HG02610 (cell line): ENCODE results near the gene LYPD3.

Experiments
- ATAC-seq: cut with Tn5 transposase; IDR thresholded peaks from one replicate; pipeline ENCODE4 v1.9.1; 2021; ENCODE audit warnings: mild to moderate bottlenecking, moderate library complexity; ENCODE audit not compliant: unreplicated experiment

Gene LYPD3

GRCh38 chr19:43486412-43486811, 21.0 kb upstream of the LYPD3 start:
- ATAC-seq, result no peak

- ATAC-seq, result no peak
Observed at GRCh38 chr19:43485951-43486350, 20.5 kb upstream of the LYPD3 start.

DNA sequence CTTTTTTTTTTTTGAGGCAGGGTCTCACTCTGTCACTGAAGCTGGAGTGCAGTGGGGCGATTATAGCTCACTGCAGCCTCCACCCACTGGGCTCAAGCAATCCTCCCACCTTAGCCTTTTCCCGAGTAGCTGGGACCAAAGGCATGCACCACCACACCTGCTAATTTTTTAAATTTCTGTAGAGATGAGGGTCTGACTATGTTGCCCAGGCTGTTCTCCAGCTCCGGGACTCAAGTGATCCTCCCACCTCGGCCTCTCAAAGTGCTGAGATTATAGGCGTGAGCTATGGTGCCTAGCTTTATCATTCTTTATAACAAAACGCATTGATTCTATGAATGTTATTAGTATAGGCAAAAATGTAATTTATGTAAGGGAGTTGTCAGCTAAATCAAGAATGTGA, 17.9 kb upstream of the LYPD3 start:
- no peak for ATAC-seq

DNA sequence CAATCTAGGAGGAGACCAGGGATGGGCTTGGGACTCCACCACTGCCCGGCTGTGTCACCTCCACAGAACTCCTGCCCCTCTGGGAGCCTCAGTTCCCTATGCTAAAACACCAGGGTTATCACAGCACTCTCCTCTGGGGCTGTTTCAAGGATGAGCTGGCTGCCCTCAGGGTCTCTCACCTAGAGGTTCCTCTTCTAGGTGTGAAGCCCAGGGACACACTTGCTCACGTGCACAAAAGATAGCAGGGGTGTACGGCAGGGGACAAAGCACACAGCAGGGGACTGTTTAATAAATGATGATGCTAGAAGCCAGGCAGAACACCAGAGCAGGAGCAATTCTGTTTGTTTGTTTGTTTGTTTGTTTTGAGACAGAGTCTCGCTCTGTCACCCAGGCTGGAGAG, 16.8 kb upstream of the LYPD3 start:
- no peak for ATAC-seq

DNA sequence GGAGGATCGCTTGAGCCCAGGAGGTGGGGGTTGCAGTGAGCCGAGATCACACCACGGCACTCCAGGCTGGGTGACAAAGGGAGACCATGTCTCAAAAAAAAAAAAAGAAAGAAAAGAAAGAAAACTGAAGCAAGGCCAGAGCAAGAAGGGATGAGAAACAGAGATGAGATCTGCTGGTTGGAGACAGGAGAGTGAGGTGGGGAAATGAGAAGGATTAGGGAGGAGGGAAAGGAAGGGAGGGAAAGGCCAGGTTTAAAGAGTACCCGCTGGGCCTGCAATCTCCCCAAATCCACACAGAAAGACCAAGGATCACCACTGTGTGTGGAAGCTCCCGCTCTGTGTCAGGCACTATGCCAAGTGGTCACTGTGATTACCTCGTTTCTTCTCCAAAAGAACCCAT, 16.3 kb upstream of the LYPD3 start:
- ATAC-seq, result no peak

DNA sequence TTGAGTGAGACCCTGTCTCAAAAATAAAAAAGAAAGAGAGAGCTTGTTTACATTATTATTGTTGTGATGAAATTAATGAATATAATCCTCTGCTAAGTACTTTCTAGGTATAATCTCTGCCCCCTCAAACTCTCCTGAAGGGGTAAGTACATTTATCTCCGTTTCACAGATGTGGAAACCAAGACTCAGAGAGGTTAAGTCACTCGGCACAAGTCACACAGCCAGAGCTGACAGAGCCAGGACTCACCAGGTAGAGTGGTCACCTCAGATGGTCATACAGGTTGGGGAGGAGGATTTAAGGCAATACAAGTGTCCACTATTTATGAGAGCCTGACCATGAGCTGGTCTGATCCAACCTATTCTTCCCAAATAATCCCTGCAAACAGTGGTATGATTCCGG, 15.2 kb upstream of the LYPD3 start:
- ATAC-seq, result no peak

DNA sequence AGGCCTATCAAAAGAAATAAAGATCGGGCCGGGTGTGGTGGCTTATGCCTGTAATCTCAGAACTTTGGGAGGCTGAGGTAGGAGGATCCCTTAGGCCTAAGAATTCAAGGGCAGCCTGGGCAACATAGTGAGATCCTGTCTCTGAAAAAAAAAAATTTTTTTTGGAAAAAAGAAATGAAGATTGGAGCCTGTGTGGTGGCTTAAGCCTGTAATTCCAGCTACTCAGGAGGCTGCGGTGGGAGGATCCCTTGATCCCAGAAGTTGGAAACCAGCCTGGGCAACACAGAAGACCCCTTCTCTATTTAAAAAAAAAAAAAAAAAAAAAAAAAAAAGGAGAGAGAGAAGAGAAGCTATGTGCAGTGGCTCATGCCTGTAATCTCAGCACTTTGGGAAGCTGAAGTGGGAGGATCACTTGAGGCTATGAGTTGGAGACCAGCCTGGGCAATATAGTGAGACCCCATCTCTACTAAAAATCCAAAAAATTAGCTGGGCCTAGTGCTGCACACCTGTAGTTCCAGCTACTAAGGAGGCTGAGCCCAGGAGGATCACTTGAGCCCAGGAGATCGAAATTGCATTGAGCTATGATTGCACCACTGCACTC, 14.7 kb upstream of the LYPD3 start:
- ATAC-seq, result no peak

DNA sequence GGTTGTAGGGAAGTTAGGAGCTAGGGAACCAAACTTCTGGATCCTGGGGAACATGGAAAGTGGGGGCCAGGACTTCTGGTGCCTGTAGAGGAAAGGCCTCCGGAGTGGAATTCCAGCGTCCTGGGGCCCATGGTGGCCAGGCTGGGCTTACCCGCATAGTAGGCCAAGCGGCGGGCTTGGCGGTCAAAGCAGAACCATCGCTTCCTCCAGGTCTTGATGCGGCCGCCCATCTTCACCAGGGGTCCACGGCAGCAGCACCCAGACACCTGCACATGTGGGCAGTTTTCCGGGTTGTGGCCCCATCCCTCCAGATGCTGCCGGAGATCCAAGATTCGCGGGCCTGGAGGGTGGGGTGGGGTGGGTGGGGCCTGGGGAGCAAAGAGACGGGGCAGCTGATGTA, 13.8 kb upstream of the LYPD3 start:
- ATAC-seq, result no peak

DNA sequence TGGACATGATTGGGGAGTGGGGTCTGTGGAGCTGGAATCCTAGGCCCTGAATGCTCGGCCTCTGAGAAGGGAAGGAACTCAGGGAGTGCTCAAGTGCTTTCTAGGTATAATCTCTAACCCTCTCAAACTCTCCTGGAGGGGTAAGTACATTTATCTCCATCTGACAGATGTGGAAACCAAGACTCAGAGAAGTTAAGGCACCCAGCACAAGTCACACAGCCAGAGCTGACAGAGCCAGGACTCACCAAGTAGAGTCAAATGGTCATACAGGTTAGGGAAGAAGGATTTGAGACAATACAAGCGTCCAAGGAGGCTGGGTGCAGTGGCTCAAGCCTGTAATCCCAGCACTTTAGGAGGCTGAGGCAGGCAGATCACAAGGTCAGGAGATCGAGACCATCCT, 12.9 kb upstream of the LYPD3 start:
- no peak for ATAC-seq

DNA sequence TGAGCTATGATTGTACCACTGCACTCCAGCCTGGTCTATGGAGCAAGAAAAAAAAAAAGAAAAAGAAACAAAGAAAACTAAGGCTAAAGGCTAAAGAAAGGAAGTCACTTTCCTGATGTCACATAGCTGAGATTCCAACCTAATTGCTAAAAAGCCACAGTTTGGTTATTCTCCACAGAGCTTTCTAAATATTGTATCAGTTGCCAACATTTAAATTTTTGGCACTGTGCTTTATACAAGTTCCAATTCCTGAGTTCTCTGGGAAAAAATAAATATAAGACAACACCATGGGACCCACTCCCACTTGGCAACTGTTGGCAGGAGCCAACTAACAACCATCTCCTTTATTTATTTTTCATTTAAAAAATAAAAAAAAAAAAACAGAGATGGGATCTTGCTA, 11.2 kb upstream of the LYPD3 start:
- ATAC-seq, result no peak

GRCh38 chr19:43474986-43475705, 9.7 kb upstream of the LYPD3 start:
- ATAC-seq, result peak; percentile 80

DNA sequence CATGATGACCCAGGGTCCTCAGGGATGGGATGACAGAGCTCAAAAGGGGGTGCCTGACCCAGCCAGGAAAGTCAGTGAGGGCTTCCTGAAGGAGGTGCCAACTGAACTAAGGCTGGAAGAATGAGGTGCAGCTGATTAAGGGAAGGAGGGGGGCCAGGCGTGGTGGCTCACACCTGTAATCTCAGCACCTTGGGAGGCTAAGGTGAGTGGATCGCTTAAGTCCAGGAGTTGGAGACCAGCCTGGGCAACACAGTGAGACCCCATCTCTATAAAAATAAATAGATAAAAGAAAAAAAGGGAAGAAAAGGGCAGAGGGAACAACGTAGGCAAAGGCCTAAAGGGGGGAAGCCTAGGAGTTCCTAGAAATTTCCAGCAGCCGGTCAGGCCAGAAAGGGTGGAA, 9.1 kb upstream of the LYPD3 start:
- ATAC-seq, result no peak

GRCh38 chr19:43471091-43471490, 5.7 kb upstream of the LYPD3 start:
- no peak for ATAC-seq

GRCh38 chr19:43470288-43470687, 4.9 kb upstream of the LYPD3 start:
- no peak for ATAC-seq

GRCh38 chr19:43469160-43469480, 3.7 kb upstream of the LYPD3 start:
- ATAC-seq, result no peak

GRCh38 chr19:43468354-43469159, 3.1 kb upstream of the LYPD3 start:
- no peak for ATAC-seq

- no peak for ATAC-seq
Observed at GRCh38 chr19:43467730-43468129, 2.3 kb upstream of the LYPD3 start.

DNA sequence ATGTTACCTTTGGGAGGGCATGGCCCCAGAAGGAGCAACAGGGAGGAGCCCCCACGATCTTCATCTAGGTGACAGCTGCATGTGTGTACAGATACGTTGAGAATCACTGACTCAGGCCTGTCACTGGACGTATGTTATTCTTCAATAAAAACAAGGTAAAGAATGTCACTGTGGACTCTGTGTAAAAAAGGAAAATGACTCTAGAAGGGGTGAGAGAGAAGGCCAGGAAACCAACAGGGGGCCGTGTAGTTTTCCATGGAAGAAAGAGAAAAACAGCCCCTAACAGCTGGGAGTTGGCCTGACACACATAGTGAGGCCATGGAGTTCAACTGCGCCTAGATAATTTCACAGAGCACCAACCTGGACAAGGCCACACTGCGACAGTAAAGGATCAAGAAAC, 1.9 kb upstream of the LYPD3 start:
- ATAC-seq, result no peak

DNA sequence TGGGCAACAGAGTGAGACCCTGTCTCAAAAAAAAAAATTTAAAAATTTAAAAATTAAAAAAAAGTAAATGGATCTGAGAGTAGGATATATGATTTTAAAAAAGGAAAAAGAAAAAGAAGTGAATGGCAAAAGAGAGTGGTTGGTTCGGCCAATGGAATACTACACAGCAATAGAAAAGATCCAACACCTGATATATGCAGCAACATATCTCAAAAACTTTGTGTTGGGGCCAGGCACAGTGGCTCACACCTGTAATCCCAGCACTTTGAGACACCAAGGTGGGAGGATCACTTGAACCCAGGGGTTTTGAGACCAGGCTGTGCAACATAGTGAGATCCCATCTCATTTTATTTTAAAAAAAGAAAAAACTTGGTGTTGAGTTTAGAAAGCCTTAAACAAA, 1.4 kb upstream of the LYPD3 start:
- ATAC-seq, result no peak

DNA sequence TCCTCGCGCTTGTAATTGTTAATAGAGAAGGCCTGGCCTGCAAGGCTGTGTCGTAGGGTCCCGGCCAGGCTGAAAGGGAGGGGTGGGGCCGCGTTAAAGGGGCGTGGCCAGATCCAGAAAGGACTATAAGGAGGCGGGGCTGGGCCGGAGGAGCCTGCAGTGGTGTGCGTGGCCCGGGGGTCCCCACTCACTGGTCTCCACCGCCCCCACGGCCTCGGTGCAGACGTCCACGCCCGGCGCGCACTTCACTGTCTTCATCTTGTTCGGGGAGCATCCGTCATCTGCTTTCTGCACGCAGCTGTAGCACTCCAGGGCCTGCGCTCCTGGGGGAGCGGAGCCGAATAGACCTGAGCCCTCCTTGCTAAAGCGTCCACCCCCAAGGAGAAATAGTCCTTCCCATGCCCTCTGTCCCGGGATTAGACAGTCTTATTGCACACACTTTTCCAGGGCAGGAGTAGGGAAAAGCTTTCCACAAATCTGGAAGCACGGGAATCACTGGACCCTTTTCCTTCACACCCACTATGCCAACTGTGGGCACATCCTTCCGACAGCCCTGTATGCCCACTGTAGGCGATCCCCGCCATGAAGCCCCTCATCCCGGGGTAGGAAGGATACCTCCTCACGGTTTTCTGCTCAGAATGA, 1.2 kb downstream of the LYPD3 start:
- ATAC-seq, result peak; percentile 31

DNA sequence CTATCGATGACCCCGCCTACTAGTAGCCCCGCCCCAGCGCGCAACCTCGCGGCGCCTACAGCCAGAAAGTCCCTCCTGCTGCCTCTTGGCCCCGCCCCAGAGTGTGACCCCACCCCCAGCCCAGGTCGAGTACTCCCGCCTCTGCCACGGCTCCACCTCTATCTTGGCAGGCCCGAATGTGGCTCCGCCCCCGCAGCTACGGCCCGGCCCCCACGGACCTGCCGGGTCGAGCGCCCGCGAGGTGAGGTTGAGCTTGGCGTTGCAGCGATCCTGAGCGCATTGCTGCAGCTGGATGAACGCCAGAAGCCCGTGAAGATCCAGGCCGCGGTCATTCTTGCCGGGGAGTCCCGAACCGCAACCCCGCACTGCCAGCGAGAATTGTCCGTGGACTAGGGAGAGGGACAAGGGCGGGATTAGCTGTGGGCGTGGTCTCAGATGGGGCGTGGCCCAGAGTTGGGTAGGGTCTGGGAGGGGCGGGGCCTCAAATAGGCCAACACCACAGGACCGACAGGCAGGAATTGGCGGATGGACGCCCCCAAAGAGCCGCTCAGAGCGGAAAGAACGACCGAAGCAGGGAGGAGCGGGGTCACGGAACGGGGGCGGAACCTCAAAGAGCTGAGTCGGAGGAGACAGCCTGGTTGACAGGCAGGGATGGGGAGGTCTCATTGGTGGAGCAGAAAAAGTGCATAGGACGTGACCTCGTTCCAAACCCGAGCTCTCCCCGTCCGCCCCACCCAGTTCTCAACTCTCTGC, 1.9 kb downstream of the LYPD3 start:
- ATAC-seq, result peak; percentile 85
